IMR-90 (cell line): ENCODE measurements around the gene CCNI2.

ENCODE experiments used
- BHLHE40 ChIP-seq: fragments of 150-350 bp; IDR thresholded peaks from 2 replicates; pipeline ENCODE4 v1.6.1; 2016; ENCODE audit warnings: mild to moderate bottlenecking, low read depth, low read length
- CEBPB ChIP-seq: IDR thresholded peaks from 2 replicates; pipeline ENCODE4 v1.6.1; 2012; ENCODE audit warnings: low read depth, low read length, improper control_type of control experiment
- CHD1 ChIP-seq: IDR thresholded peaks from 2 replicates; pipeline ENCODE4 v1.6.1; 2012; ENCODE audit warnings: low read depth, low read length, improper control_type of control experiment
- MAFK ChIP-seq: IDR thresholded peaks from 2 replicates; pipeline ENCODE4 v1.6.1; 2012; ENCODE audit warnings: low read depth, low read length, improper control_type of control experiment
- MAZ ChIP-seq: IDR thresholded peaks from 2 replicates; pipeline ENCODE4 v1.6.1; 2012; ENCODE audit warnings: low read depth, mild to moderate bottlenecking, low read length, improper control_type of control experiment, moderate library complexity, borderline replicate concordance
- NFE2L2 ChIP-seq: fragments of 150-350 bp; IDR thresholded peaks from 2 replicates; pipeline ENCODE4 v1.6.1; 2016; ENCODE audit warnings: low read depth, mild to moderate bottlenecking, low read length
- POLR2A ChIP-seq: IDR thresholded peaks from 2 replicates; pipeline ENCODE4 v1.6.1; 2012; ENCODE audit warnings: mild to moderate bottlenecking, low read depth, low read length
- RAD21 ChIP-seq: IDR thresholded peaks from 2 replicates; pipeline ENCODE4 v1.6.1; 2012; ENCODE audit warnings: low read length, improper control_type of control experiment
- RCOR1 ChIP-seq: IDR thresholded peaks from 2 replicates; pipeline ENCODE4 v1.6.1; 2012; ENCODE audit warnings: mild to moderate bottlenecking, low read length, improper control_type of control experiment; ENCODE audit not compliant: insufficient replicate concordance
- RFX5 ChIP-seq: IDR thresholded peaks from 2 replicates; pipeline ENCODE4 v1.8.0; 2012; ENCODE audit warnings: low read depth, mild to moderate bottlenecking, low read length, moderate library complexity
- SMC3 ChIP-seq: fragments of 150-350 bp; IDR thresholded peaks from 2 replicates; pipeline ENCODE4 v1.6.1; 2016; ENCODE audit warnings: low read depth, mild to moderate bottlenecking, antibody characterized with exemption, low read length, moderate library complexity
- TF ChIP-seq, protein P1 (sequence below): conservative IDR thresholded peaks from 2 replicates; pipeline ENCODE4 v1.5.1; 2012; ENCODE audit warnings: mild to moderate bottlenecking, low read depth, low read length, improper control_type of control experiment
- TF ChIP-seq, protein P2 (sequence below): fragments of 150-350 bp; IDR thresholded peaks from 2 replicates; pipeline ENCODE4 v1.6.1; 2017; ENCODE audit warnings: mild to moderate bottlenecking, antibody characterized with exemption, low read length, low read depth

DNA sequence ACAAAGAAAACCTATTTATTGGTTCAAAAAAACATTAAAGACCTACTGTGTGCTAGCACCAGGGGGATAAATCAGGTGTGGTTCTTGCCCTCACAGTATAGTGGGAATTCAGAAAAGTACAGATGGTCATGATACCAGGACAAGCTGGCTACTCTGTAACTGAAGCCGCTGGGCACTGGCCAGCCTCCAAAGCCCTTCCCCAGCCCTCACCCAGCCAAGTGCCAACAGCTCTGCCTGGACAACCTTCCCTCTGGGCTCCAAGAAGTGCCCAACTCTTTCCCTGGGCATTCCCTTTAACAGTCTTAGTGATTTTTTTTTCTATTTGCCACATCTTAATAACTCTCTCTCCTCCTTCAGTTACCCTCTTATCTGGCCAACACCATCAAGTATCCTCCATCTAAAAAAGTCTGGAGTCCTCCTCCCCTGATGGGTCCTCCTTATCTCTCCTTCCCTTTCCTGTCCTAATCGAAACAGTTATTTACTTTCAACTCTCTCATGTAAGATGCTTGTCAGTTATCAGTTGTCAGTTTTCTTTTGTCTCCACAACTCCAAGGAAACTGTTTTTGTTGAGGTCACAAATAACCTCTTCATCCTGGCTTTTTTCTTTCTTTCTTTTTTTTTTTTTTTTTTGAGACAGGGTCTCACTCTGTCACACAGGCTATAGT is 43.1 kb downstream of the CCNI2 start:
- TF ChIP-seq, protein P1, sequence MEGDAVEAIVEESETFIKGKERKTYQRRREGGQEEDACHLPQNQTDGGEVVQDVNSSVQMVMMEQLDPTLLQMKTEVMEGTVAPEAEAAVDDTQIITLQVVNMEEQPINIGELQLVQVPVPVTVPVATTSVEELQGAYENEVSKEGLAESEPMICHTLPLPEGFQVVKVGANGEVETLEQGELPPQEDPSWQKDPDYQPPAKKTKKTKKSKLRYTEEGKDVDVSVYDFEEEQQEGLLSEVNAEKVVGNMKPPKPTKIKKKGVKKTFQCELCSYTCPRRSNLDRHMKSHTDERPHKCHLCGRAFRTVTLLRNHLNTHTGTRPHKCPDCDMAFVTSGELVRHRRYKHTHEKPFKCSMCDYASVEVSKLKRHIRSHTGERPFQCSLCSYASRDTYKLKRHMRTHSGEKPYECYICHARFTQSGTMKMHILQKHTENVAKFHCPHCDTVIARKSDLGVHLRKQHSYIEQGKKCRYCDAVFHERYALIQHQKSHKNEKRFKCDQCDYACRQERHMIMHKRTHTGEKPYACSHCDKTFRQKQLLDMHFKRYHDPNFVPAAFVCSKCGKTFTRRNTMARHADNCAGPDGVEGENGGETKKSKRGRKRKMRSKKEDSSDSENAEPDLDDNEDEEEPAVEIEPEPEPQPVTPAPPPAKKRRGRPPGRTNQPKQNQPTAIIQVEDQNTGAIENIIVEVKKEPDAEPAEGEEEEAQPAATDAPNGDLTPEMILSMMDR, result no peak
- TF ChIP-seq RAD21, result no peak
- no peak for TF ChIP-seq CEBPB
- no peak for TF ChIP-seq SMC3
- TF ChIP-seq POLR2A, result no peak
- TF ChIP-seq, protein P2, sequence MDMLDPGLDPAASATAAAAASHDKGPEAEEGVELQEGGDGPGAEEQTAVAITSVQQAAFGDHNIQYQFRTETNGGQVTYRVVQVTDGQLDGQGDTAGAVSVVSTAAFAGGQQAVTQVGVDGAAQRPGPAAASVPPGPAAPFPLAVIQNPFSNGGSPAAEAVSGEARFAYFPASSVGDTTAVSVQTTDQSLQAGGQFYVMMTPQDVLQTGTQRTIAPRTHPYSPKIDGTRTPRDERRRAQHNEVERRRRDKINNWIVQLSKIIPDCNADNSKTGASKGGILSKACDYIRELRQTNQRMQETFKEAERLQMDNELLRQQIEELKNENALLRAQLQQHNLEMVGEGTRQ, result no peak
- TF ChIP-seq NFE2L2, result no peak
- TF ChIP-seq BHLHE40, result no peak
- TF ChIP-seq RCOR1, result no peak
- no peak for TF ChIP-seq MAFK
- no peak for TF ChIP-seq CHD1
- no peak for TF ChIP-seq RFX5
- no peak for TF ChIP-seq MAZ
